Left ventricle myocardium inferior (tissue), 1 donor: ENCODE measurements around the gene RNF212. TPM values are rescaled to one million over a fixed set of nuclear protein-coding genes. Genes with fewer than 3 reads are reported as not detected.
"Not testable (repeated sequence)": the region's sequence is repeated elsewhere in the genome, so short reads cannot be mapped to it uniquely, and the experiment has no call there.

Experiments
- DNase-seq: peaks from one replicate; pipeline ENCODE4 v3.0.0-alpha.2; 2020
- H3K27ac ChIP-seq: fragments of 200-600 bp; replicated peaks from 2 replicates; pipeline ENCODE4 v1.8.0; 2021
- H3K27me3 ChIP-seq: fragments of 200-600 bp; 2 replicates; pipeline ENCODE4 v1.8.0; 2021; ENCODE audit warnings: low read depth
- H3K36me3 ChIP-seq: fragments of 200-600 bp; 2 replicates; pipeline ENCODE4 v1.8.0; 2021
- H3K4me1 ChIP-seq: fragments of 200-600 bp; 2 replicates; pipeline ENCODE4 v1.8.0; 2021
- H3K4me3 ChIP-seq: fragments of 200-600 bp; 2 replicates; pipeline ENCODE4 v1.8.0; 2021; ENCODE audit warnings: mild to moderate bottlenecking, moderate library complexity
- H3K9me3 ChIP-seq: fragments of 200-600 bp; replicated peaks from 2 replicates; pipeline ENCODE4 v1.8.0; 2021
- intact Hi-C: fragments of 100-400 bp; cut with micrococcal nuclease; formaldehyde crosslinking; loops from one replicate; pipeline ENCODE4 v1.11.0; 2022
- total RNA-seq: library from RNA; stranded (reverse); fragmentation: NEBNext Ultra II Directional; extraction: Animal tissue kit (Norgen Biotek cat#: 25700); gene quantifications from one replicate; pipeline ENCODE4 v1.2.1, GENCODE V29; 2021
- TF ChIP-seq, protein P1 (sequence below): fragments of 200-600 bp; IDR thresholded peaks from 2 replicates; pipeline ENCODE4 v1.8.0; 2021; ENCODE audit warnings: antibody characterized with exemption, mild to moderate bottlenecking, borderline replicate concordance
- donor health status: DM: no; HTN: yes; CAD: no; lungs with severe emphysema.

Gene RNF212
- total RNA-seq, 1 donor from 2014 or later: not detected

GRCh38 chr4:1048773-1049590 is 64.4 kb downstream of the RNF212 start:
- Histone ChIP-seq H3K27ac (no peak overlapping the region), H3K9me3 (no peaks in the 10 kb centered on the region), H3K27me3 (peaks cover 84% of the 10 kb centered on the region), H3K36me3 (no peaks in the 10 kb centered on the region), H3K4me3 (no peak overlapping the region), H3K4me1 (peaks cover 16% of the 10 kb centered on the region)
- TF ChIP-seq, protein P1, sequence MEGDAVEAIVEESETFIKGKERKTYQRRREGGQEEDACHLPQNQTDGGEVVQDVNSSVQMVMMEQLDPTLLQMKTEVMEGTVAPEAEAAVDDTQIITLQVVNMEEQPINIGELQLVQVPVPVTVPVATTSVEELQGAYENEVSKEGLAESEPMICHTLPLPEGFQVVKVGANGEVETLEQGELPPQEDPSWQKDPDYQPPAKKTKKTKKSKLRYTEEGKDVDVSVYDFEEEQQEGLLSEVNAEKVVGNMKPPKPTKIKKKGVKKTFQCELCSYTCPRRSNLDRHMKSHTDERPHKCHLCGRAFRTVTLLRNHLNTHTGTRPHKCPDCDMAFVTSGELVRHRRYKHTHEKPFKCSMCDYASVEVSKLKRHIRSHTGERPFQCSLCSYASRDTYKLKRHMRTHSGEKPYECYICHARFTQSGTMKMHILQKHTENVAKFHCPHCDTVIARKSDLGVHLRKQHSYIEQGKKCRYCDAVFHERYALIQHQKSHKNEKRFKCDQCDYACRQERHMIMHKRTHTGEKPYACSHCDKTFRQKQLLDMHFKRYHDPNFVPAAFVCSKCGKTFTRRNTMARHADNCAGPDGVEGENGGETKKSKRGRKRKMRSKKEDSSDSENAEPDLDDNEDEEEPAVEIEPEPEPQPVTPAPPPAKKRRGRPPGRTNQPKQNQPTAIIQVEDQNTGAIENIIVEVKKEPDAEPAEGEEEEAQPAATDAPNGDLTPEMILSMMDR: no peak
- peak; percentile 9 for DNase-seq
- intact Hi-C loops: no loop called here

DNA sequence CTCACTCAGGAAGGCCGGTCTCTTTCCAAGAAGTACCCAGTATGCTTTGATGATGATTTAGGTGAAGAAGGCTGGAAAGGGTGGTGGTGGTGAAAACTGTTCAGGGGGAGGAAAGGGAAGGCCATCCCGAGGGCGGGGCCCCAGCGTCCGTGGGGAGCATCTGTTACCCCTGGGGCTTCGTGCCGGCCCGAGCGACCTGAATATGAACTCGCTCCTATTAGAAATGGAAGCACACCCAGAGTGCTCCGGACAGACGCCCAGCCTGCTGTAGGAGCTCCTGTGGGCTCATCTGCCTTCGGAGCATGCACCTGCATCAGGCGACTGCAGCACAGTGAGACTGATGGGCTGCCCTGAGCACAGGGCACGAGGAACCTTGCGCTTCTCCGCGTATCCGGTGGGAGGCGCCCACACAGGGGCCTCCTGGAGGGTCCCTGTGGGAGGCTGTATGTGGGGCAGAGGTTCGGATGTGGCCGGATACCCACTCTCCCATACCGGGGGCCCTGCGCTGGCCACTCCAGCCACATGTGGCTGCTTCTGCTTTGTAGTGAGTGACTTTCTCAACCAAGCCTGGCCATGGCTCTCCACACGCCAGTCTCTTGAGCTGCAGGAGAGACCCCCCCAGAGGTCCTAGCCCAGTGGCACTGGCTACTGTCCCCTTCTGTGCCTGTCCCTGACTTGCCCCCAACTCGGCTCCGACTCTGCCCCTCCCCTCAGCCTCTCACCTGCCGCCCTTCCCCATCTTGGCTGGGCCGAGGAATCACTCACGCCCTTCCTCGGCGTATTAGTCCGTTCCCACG is 65.2 kb downstream of the RNF212 start:
- H3K27me3 ChIP-seq: peaks cover 89% of the 10 kb centered on the region
- H3K36me3 ChIP-seq: no peaks in the 10 kb centered on the region
- TF ChIP-seq, protein P1: no peak
- intact Hi-C loops: no loop called here
- DNase-seq: peak; percentile 15
- H3K9me3 ChIP-seq: no peaks in the 10 kb centered on the region
- no peak overlapping the region for H3K4me3 ChIP-seq
- H3K4me1 ChIP-seq: peaks cover 19% of the 10 kb centered on the region
- no peak overlapping the region for H3K27ac ChIP-seq

DNA sequence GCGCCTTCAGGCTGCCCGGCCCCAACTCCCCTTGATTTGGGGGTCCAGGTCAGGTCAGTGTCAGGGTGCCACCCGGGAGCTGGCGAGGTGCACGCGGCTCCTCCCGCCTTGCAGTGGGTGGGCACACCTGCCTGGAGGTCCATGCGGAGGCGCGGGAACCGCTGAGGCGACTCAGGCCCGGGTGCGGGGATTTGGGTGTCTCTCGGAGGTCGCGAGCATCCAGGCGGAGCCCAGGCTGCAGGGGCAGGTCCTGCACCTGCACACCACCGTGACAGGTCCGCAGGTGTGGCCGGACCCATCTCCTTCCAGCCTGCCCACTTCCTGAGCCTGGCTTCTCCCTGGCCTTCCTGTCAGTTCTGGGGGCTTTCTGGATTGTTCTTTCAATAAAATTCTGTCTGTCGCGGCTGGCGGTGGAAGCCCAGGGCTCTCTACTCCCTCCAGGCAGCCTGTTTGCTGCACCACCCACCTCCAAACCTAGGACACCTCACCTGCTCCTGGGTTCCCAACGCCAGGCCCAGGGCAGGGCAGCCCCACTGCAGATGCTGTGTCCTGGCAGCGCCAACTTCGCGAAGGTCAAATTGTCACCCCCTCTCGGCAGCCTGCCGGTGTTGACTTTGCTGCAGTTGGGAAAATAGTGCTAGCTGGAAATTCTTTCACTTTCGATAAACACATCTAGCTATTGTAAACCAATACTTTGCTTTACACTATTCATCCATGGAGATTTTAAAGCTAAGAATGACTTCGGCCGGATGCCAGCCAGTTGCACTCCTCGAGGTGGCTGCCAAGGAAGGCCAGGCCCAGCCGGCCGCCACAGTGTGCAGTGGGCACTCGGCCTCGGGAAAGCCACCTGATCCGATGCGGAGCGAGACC is 66.0 kb downstream of the RNF212 start:
- Histone ChIP-seq H3K9me3 (no peaks in the 10 kb centered on the region), H3K4me1 (peaks cover 17% of the 10 kb centered on the region), H3K27me3 (peaks cover 83% of the 10 kb centered on the region), H3K4me3 (peak overlapping the region; percentile 38), H3K36me3 (no peaks in the 10 kb centered on the region), H3K27ac (peak overlapping the region; percentile 54)
- intact Hi-C loops: no loop called here
- peak; percentile 14 for DNase-seq
- TF ChIP-seq, protein P1: no peak

DNA sequence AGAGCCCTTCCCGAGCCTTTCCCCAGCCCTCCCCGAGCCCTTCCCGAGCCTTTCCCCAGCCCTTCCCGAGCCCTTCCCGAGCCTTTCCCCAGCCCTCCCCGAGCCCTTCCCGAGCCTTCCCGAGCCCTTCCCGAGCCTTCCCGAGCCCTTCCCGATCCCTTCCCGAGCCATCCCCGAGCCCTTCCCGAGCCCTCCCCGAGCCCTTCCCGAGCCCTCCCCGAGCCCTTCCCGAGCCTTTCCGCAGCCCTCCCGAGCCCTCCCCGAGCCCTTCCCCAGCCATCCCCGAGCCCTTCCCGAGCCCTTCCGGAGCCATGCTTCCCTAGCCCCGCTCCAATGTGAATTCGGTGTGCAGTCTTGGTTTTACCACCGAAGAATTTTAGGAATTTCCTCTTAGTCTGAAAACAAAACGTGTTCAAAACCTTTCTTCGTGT is 66.8 kb downstream of the RNF212 start:
- DNase-seq: peak; percentile 60
- Histone ChIP-seq H3K4me3 (peak overlapping the region; percentile 38), H3K27me3 (peaks cover 81% of the 10 kb centered on the region), H3K4me1 (peaks cover 21% of the 10 kb centered on the region), H3K27ac (peak overlapping the region; percentile 54)
- H3K9me3 ChIP-seq, intact Hi-C loops, H3K36me3 ChIP-seq: not testable (repeated sequence)

- H3K27ac ChIP-seq: no peak overlapping the region
- intact Hi-C loops: no loop called here
- DNase-seq: no peak
- no peak overlapping the region for H3K4me3 ChIP-seq
- TF ChIP-seq, protein P1: no peak
- no peaks in the 10 kb centered on the region for H3K36me3 ChIP-seq
- peaks cover 25% of the 10 kb centered on the region for H3K4me1 ChIP-seq
- no peaks in the 10 kb centered on the region for H3K9me3 ChIP-seq
- H3K27me3 ChIP-seq: peaks cover 82% of the 10 kb centered on the region
Measured at GRCh38 chr4:1045595-1046201, 67.7 kb downstream of the RNF212 start.
